ENCODE measurements around the gene ANKS1B.

The ANKS1B gene

DNA sequence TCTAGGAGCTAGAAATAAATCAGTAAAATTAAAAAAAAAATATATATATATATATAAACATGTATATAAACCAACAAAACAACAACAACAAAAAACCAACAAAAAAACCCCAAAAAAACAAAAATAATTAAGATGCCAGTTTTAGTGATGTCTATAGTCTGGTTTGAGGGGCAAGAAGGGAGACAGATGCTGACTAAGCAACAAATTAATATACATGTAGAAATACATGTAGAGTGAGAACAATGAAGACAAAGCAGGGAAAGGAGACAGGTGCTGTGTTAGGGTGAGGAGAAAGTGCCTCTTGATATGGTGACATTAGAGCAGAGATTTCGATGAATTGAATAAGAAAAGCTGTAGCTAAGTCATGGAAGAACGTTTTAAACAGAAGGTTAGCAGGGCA, 861.8 kb downstream of the ANKS1B start:
- DNase-seq (ENCODE audit: low spot score), result no peak

DNA sequence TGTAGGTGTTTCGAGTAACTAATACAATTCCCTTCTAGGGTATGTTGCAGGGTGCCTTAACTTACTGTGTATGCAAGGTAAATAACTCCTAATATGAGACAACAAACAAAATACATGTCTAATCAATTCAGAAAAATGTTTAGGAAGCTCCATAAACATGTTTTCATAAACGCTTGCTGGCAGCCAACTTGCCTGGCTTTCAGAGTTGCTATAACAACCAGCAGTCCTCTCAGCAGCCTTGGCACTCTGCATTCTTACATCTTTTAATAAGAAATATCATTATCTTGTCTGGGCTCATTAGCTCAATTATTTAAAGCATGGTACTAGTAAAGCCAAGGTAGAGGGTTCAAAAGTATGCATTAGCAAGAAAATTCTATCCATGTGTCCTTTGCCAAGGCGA, 862.2 kb downstream of the ANKS1B start:
- DNase-seq (ENCODE audit: low spot score), result no peak

DNA sequence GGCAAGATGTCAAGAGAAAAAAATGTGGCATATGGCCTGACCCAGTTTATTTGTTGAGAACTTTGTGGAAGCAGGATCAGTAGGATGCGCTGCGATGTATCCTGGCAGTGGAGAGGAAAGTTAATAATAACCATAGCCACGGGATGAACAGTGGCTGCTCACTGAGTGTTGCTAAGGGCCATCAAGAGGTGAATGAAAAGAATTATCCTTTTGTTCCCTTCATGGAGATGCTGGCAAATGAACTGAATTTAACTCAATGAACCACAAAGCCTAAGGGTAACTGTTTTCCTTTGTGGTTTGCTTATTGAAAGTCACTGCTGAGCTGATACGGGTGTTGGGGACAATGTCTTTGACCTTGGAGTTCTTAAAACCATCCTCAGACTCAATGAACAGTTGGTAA, 863.2 kb downstream of the ANKS1B start:
- no peak for DNase-seq (ENCODE audit: low spot score)

DNA sequence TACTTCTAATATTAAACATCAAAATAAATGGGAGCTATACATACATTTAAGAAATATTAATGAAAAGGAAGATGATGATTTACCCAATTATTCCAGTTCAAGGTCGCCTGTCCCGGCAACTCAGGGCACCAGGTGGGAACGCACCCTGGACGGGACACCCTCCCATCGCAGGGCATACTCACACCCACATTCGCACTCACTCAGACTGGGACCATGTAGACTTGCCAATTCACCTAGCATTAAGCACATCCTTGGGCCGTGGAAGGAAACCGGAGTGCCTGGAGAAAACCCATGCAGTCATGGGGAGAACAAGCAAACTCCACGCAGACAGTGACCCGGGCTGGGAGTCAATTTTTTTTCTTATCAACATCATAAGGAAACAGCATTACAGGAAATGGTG, 864.8 kb downstream of the ANKS1B start:
- DNase-seq (ENCODE audit: low spot score), result no peak

DNA sequence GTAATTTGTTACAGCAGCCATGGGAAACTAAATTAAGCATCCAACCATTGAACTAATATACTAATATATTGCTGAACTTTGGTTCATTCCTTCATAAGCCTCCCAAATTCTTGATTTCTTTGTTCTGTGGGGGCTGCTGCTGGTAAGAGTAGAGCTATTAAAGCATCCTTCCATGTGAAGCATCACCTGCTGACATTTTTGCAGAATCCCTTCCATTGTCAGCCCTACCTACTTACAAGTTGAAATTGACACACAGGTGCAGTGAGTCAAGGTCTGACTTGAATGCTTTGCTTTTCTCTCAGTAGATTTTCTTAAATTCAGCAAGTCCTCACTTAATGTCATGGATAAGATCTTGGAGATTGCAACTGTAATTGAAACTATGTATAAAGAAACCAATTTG, 865.3 kb downstream of the ANKS1B start:
- no peak for DNase-seq (ENCODE audit: low spot score)

DNA sequence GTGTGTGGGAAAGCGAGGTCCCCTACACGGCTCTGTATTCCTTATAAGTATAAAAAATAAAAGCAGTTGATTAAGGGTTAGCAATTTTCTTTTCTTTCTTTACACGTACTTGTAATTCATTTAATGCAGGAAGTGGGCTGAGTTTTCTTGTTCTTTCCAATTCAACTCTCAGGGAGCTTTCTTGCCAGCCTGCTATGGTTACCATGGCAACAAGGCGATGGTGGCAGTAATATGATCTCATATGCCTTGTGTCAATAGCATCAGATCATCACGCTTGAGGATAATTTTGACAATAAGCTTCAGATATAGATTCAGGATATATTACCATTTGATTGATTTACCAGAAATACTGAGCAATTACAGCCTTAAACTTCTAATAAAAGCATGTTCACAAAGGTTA, 873.1 kb downstream of the ANKS1B start:
- DNase-seq (ENCODE audit: low spot score), result no peak

DNA sequence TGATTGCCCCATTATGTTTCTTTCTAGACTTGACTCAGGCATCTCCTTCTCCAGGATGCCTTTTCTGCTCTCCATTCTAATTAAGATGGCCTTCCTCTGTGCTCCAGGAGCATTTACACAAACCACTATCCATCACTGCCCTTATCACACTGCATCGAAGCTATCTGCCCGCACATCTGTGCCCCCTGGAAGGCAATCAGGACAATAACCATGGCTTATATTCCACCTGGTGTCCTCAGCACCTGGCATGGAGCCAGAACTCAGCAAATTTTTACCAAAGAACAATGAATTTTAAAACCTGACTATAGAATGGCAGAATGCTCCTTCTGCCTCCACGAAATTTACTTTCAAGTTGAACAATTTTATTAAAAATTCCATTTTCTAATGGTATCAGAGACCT, 873.9 kb downstream of the ANKS1B start:
- DNase-seq (ENCODE audit: low spot score), result no peak

DNA sequence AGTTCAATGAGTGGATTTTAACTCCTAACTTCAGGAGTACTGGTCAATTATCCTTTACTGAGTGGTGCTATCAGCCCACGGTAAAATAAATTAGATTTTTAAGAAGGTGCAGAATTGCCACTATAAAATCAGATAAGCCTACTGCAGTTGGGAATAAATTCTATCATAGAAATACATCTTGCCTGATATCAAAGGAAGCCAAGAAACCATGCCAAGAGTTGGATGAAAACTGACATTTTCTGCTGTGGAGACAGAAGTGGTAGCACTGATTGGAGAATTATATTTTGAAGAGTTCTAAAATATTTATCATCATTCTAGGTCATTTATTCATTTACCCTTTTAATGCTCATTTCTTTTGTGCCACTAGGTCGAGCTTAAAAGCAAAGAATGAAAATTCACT, 874.5 kb downstream of the ANKS1B start:
- DNase-seq (ENCODE audit: low spot score), result no peak

DNA sequence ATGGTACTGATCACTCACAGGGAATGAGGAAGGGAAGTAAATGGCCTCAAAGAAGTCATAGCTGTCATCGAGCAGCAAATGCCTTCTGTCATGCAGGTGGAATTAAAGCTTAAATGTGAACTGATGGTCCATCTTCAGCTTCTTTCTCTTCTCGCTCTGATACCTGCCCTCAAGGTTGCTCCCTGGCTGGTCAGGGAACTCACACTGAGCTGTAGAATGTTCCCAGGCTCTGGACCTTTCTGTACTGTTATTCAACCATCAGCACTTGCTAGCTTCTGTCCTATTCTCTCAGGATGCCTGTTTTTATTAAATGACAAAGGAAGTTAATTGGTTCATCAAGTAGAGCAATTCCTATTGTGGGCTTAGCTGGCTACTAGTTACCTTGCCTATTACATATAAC, 875.8 kb downstream of the ANKS1B start:
- no peak for DNase-seq (ENCODE audit: low spot score)

DNA sequence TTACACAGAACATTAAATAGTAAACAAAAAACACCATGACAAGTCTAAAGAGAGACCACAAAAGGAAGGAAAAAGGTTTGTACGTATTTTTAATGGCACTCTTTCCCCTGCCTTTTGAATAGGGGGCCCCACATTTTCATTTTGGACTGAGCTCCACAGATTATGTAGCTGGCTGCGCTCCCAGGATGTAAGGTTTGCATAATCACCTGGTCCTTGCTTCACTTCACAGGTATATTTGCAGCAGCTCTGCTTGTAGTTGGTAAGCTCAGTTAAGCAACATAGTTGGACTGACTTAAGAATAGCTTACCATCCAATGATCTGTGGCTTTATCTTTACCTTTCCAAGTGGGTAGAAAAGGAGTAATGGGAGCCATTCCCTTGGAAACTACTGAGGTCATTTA, 885.0 kb downstream of the ANKS1B start:
- DNase-seq (ENCODE audit: low spot score), result no peak

DNA sequence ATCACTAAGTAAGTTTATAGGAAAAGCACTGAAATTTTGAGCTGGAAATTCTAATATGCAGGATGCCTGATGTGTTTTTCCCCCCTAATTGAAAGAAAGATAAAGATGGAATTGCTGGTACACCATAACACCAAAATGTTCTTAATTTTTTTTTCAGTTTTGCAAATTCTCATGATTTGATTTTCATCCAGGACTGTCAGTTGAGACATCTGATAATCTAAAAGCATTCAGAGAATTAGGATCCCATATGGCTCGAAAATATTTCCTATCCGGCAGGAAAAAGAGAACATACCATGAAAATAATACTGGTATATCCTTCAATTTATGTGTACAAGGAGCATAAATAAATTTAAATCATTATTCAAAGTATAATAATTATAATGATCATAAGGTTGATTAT, 887.6 kb downstream of the ANKS1B start:
- no peak for DNase-seq (ENCODE audit: low spot score)

DNA sequence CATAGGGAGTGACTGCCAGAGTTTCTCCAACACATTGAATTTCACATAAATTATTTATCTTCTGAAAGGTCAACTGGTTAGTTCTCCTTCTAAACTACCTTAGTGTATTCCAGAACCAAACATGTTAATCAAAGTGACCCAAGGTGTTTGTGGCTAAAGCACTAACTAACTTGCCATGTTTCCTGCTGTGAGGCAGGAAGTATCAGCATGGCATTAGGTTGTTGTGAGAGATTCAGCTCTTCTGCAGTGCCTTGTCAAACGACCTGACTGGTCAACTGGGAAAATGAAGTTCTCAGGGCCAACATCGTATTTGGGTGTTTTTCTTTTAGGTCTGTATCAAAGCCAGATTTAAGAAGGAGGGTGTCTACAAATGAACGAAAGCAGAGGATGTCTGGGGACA, 891.6 kb downstream of the ANKS1B start:
- no peak for DNase-seq (ENCODE audit: low spot score)

DNA sequence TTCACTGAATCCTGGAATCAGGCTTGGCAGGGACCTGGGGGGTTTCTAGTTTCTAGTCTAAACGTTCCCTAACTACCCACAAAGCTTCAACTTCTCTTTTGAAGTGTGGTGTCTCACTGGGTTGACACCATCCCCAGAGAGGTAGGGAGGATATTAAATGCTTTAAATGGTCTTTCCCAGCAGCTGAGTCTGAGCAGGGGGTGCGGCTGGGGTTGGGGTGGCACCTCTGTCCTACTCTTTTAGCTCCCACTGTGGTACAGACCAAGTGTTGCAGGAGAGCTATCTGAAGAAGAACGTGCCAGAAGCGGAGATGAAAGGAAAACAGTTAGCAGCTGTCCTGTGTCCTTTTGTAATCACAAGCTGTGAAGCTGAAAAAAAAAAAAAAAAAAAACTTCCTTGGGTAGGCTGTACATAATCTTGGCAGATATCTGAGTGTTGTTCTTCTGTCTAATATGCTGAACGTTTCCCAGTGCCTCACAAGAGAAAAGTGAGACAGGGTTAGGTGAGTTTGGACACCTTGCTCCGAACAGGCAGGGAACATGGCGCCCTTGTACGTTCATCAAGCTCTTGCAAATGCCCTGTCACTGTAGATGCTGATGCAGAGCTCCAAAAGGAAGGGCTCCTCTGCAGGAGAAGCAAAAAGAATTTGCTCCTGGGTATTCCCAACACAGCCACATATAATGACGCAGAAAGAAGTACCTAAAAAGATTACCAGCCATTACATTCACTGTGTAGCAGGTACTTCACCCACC, 892.5 kb downstream of the ANKS1B start:
- DNase-seq (ENCODE audit: low spot score), result no peak

DNA sequence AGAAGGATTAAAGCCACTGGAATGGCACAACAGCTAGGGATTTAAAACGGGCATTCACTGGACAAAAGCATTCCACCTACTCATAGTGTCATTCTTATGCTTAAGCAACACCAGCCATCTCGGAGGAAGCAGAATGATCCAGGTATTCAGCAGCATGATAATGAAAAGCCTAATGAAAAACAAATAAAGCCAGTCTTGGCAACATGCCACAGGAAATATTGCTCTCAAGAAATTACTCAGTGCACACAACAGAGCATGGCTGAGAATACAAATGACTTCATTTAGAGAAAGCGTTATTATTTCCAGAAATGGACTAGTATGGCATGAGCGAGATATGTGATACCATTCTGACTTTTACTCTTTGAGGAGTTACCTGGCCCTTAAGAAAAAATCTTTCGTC, 897.5 kb downstream of the ANKS1B start:
- DNase-seq (ENCODE audit: low spot score), result no peak

DNA sequence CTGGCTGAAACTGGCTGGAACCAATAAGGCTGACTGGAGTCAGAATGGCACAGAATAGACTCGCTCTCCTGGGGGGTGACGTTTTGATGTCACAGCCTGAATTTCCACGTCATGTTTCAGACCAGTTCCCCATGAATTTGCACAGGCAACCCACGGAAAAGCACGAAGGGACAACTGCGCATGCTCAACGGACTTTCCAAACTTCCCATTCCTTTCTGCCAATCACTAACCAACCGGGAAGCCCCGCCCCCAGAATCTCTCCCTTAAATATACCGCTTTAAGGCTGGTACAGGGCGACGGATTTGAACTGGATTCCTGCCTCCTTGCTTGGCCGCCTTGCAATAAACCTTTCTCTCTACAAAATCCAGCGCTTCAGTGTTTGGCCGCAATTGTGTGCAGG, 904.9 kb downstream of the ANKS1B start:
- DNase-seq (ENCODE audit: low spot score), result no peak

DNA sequence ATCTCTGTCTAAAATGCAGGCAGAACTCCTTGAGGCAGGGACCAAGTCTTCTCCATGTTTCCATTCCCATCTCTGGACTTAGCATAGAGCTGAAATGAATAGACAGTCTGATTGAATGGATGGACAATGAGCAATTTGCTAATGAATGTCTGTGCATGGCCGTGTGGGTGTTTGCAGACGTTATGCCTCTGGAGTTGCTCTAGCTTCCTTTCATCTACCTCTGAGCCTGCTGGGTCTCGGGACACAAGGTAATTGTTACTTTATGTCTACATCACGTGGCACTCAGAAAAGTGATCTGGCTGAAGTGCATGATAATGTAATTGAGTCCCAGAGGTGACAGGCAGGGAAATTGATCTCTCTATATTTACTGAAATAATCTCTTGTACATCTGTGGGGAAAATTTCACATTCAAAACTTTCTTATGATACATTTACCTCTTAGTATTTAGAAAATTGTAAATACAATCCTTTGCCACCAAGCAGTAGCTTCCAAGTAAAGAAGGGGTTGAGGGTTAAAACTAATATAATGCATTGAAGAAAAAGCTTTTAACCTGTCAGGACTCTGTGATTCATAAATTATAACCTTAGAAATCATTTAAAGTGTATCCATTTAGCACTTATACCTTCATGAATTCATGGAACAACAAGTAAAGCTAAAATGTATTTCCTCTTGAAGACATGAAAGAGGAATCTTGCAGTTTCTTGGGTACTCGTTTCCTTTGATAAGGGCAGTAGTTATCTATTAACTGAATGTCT, 915.6 kb downstream of the ANKS1B start:
- DNase-seq (ENCODE audit: low spot score), result no peak

DNA sequence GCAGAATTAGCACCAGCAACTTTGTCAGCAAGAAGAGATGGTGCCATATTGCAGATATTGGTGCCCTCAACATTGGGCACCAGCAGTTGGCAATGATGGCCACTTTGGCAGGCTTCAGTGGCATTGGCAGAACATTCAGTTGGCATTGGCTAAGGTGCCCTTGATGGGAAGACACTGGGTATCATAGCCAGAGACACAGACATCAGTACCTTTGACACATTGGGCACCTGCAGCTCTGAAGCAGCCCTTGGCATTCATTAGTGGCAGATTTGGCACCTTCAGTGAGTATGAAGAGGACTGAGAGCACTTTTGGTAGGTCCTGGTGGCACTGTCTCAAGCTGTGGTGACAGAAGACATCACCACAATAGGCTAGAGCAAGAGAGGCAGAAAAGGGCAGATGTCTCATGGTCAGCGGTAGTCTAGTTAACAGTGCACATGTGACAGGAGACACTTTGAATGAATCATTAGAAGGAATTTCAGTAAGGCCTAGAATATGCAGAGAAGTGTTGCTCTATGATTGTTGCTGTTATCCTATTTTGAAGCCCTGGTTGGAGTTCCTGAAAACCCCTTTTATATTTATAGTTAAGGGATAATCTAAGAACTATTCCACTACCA, 917.5 kb downstream of the ANKS1B start:
- DNase-seq (ENCODE audit: low spot score), result no peak

DNA sequence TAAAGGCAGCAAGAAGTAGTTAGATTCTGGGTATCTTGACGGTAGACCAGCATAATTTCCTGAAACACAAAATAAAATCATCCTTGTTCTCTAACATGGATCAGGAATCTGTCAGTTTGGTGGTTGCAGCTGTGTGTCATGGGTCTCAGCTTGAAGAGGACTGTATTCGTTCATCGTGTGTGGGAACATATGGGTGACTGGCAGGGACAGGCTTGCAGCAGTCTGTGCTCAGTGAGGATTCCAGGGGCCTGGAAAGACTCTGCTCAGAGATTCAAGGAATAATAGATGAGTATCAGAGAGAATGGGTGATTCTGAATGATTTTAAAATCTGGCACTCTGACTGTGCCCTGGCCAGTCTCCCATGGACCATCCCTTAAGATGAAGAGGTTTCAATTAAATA, 918.0 kb downstream of the ANKS1B start:
- DNase-seq (ENCODE audit: low spot score), result no peak

DNA sequence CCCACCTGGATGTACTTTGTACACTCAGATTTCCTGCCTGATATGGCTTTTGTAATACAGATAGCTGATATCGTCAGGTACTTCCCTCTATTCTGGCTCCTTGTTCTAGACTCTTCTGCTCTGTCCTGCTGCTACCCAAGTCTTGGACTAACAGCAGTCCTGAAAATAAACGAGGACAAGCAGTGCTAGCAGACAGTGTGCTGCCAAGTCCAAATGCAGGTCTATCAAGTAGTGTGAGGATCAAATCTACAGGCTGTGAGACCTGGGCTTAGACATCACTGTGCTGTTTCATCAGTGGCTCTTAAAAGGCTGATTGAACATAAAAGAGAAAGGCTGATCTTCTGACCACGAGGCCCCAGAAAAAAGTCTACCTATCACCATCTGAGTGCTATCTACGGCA, 921.6 kb downstream of the ANKS1B start:
- no peak for DNase-seq (ENCODE audit: low spot score)

DNA sequence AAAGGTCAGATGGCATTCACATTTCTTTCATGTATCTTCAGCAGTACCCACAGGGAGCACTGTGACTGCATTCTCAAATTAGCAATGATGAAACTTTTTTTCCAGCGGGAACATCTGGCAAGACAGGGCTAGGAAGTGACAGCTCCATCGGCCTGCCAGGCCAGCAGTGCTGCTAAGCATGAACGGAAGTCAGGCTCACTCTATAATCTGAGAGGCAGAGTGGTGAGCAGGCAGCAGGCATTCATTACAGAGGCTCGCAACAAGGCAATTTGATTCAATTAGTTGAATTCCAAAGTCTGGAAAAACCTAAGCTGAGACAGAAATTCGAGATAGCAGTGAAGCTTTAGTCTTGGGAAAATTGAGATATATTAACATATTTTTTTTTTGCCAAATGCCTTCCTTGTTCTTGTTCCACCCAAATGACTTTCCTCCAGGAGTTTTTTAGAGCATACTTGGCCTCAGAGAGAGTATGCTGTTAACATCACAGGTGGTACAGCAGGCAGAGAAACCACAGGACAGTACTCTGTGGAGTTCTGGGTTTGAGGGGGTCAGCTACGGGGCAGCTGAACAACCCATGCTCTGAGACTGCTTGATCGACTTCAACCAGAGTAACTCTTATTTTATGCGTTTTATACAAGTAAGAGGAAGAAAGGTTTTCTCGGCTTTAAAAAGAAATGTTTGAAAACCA, 924.8 kb downstream of the ANKS1B start:
- no peak for DNase-seq (ENCODE audit: low spot score)

DNA sequence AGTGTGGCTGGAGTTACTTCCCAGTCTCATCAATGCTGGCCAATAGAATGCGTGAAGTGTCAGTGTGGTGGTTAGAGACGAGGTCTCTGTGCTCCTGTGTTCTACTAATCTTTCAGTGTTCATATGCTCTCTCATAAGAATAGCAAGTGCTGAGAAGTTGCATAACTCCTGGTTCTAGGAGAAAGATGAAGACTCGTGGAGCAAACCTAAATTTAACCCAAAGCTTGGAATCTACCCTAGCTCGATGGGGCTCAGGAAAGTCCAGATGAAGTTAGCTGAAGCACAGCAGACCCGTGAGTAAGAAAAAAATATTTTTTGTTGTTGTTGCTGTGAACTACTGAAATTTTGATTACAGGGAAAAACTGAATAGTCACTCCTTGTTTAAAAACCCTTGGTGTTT, 927.1 kb downstream of the ANKS1B start:
- DNase-seq (ENCODE audit: low spot score), result no peak

DNA sequence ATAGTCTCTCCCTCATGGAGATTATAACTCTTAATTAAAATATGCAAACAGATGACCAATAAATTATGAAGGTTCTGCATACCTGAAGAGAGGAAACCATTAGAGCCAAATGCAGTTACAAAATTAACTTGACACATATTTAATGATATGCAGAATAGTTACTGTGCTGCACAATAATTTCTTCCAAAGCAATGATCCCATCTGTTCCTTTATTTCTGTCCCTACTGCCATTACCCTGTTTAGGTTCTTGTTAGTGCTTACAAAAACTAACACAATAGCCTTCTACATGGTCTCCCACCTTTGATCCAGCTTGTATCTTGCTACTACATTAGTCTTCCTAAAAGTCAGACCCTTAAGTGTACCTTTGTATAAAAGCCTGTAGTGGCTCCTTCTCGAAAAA, 928.5 kb downstream of the ANKS1B start:
- DNase-seq (ENCODE audit: low spot score), result no peak

DNA sequence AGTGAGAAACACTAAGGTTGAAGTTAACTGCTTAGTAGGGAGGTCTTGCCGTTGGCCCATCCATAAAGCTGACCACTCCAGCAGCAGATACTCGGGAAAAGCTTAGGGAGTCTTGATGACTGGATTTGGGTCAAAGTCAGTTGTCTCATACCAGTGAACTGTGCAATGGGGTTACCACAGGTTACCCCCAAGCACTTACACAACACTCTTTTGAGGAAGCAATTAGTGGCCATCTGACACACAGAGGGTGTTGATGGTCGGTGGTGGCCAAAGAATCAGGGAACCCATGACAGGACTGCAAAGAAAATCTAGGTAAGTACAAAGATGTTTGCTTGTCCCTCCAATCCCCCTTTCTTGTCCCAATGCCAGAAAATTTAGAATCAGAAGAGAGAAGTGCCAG, 929.4 kb downstream of the ANKS1B start:
- DNase-seq (ENCODE audit: low spot score), result no peak

Data from hepatic stellate cell (primary cell).